HG02943 (cell line): Measurements from ENCODE around the gene SLAIN2.
"Not testable (repeated sequence)": the region's sequence is repeated elsewhere in the genome, so short reads cannot be mapped to it uniquely, and the experiment has no call there.

ENCODE experiments used
- ATAC-seq: cut with Tn5 transposase; IDR thresholded peaks from one replicate; pipeline ENCODE4 v1.9.1; 2021; ENCODE audit warnings: mild to moderate bottlenecking, low read depth, moderate library complexity; ENCODE audit not compliant: unreplicated experiment

Gene SLAIN2

GRCh38 chr4:48340965-48341775 lies at the start of gene SLAIN2:
Gene SLAIN2 (plus strand): TSS chr4:48341529. CDS start chr4:48341740, 211 bp downstream.
- peak; percentile 87 for ATAC-seq

GRCh38 chr4:48292218-48292790 lies 49.0 kb upstream of the SLAIN2 start:
- not testable (repeated sequence) for ATAC-seq

DNA sequence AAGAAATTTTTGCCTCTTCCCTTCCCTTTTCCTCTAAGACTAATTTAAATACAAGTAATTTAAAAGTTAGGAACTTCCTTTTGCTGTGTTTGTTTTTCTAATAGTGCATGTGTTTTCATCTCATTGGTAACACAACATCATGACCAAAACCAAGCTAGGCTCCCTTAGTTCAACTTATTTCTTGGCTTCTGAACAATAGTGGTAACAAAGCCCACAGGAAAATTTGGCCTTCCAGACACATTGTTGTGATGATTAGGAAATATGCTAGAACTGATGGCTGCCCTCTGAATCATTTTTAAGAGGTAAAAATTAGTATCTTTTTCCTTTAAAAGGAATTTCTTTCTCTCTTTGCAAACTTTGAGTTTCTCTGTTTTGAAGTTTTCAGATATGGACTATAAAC lies 46.2 kb upstream of the SLAIN2 start:
- ATAC-seq = no peak

- ATAC-seq = peak; percentile 93
These were observed 45.0 kb upstream of the SLAIN2 start for GRCh38 chr4:48296365-48296764.

GRCh38 chr4:48297256-48297846 lies 44.0 kb upstream of the SLAIN2 start:
- ATAC-seq = no peak

DNA sequence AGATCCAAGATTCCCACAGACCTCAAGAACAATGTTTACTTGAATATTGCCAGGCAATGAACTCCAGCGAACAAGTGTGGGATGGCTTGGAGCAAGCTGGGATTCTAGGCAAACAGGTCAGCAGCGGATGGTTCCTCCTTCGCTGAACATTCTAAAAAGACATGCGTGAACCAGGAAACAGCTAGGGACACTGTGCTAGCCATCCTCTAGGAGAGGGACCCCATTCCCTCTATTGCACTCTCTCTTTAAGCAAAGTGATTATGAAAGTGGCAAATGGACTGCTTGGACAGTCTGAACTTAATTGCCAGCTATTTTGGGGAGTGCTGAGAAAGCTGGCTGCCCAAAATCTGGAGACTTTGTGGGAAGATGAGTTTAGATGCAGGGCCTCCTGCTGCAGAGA lies 41.8 kb upstream of the SLAIN2 start:
- no peak for ATAC-seq

DNA sequence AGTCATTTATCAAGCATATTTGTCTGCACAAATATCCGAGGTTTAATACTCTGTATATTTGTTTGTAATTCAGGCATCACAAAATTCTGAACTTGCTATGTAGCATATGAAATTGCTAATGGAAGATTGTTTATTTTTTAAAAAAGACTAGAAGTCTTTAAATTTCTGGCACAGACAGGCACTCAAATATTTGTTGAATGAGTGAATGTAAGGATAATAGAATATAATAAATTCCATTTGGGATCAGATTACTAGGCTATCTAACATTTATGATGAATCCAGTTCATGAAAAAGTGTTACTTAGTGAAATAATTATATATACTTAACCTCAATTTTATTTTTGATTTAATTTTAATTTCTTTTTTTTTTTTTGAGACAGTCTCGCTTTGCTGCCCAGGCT lies 41.3 kb upstream of the SLAIN2 start:
- no peak for ATAC-seq

GRCh38 chr4:48305508-48305907 lies 35.8 kb upstream of the SLAIN2 start:
- ATAC-seq = no peak

- peak; percentile 70 for ATAC-seq
These were observed 33.8 kb upstream of the SLAIN2 start for GRCh38 chr4:48307528-48307927.

- no peak for ATAC-seq
These were observed 32.4 kb upstream of the SLAIN2 start for GRCh38 chr4:48308901-48309300.

DNA sequence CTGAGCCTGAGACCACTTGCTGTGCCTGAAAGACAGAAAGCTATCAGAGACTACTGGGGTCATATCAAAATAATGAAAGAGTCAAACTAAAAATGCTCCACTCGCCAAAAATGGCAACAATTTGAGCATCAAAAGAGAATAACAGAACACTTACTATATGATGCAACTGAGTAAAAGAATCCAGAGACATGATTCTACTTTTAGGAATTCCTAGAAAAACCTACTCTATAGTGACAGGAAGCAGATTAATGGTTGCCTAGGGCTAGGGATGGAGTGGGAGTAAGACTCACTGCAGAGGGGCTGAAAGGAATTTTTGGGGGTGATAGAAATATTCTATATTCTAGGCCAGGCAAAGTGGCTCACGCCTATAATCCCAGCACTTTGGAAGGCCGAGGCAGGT lies 29.4 kb upstream of the SLAIN2 start:
- ATAC-seq = no peak

- ATAC-seq = not testable (repeated sequence)
These were observed 26.6 kb upstream of the SLAIN2 start for GRCh38 chr4:48314746-48315145.

- ATAC-seq = peak; percentile 75
These were observed 25.4 kb upstream of the SLAIN2 start for GRCh38 chr4:48315728-48316630.

GRCh38 chr4:48321312-48321711 lies 20.0 kb upstream of the SLAIN2 start:
- no peak for ATAC-seq

GRCh38 chr4:48322063-48322462 lies 19.3 kb upstream of the SLAIN2 start:
- ATAC-seq = no peak

GRCh38 chr4:48324281-48324680 lies 17.0 kb upstream of the SLAIN2 start:
- no peak for ATAC-seq

DNA sequence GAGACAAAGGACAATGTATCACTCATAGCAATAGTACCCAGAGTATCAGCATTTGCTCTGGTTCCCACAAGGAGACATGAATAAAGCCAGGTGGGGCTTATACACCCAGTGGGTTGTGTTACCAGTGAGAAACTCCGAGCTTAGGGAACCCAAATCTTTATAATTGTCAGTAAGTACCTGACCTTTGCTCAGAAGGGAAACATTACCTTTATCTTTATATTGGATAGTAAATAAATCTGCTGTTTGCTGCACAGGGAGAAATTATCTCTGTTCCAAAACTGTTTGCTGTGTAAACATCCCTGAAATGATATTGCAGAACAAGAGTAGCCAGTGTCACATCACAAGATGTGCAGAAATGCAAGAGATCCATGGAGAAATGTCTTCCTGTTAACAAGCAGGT lies 12.1 kb upstream of the SLAIN2 start:
- no peak for ATAC-seq

DNA sequence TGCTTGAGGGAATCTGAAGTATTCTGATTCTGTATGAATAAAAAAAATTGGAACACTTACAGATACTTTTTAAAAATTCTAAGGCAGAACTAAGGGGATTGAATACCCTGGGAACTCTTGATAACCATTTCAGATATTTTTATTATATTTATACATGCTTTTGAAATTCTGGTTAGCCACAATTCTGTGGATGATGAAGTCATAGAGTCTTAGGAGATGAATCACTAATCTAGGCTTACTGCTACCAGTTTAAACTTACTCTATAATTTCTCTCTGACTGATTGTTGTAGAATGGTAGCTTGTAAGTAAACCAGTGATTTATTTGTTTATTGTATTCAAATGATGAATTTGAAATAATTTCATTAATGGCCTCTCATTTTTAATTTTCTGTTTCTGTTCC lies 11.4 kb upstream of the SLAIN2 start:
- no peak for ATAC-seq

DNA sequence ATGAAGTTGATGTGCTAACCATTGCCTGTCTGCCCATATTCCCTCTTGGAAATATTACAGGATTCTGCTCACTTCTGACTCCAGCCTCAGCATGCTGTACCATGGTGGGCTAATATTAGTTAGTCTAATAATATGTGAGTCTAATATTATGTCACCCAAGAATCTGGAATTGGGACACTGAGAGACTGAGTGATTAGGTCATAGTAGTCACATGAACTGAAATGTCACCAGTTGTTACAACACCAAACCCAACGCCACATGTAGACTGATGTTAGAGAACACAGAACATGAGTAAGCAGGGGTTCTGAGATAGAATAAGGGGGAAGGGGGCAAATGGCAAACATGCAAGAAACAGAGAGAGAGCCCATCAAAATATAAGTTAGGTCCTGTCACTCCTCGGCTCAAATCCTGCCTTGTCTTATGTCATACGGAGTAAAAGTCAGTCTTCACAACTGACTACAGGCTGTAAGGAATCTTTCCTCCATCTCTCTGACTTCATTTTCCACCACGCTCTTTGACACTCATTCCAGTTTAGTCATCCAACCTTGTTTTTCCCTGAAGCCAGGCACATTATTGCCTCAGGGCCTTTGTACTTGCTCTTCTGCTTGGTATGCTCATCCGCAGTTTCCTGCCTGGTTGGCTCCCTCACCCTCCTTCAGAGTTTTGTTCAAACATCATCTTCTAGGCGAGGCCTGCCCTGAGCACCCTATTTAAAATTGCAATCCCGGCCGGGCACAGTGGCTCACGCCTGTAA lies 9.6 kb upstream of the SLAIN2 start:
- ATAC-seq = no peak

DNA sequence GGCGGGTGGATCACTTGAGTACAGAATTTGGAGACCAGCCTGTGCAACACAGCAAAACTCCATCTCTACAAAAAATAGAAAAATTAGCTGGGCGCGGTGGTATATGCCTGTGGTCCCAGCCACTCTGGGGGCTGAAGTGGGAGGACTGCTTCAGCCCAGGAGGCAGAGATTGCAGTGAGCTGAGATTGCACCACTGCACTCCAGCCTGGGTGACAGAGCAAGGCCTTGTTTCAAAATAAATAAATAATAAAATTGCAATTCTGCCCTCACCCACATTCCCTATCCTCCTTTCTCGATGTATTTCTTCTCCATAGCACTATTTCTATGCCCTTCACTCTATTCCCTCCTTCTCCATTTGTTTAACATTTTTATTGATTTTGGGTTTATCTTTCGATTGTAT lies 8.7 kb upstream of the SLAIN2 start:
- no peak for ATAC-seq
